ENCODE results near the gene CCDC150.
"Not testable (repeated sequence)": the region's sequence is repeated elsewhere in the genome, so short reads cannot be mapped to it uniquely, and the experiment has no call there.

Gene CCDC150

GRCh38 chr2:196638765-196639164 lies 750 bp upstream of the CCDC150 start:
- DNase-seq, result no peak

- DNase-seq, result no peak
Measured at GRCh38 chr2:196640031-196640548, 575 bp downstream of the CCDC150 start.

- no peak for DNase-seq
Measured at GRCh38 chr2:196649202-196649601, 9.7 kb downstream of the CCDC150 start.

- no peak for DNase-seq
Measured at GRCh38 chr2:196651387-196652094, 12.0 kb downstream of the CCDC150 start.

- no peak for DNase-seq
Measured at GRCh38 chr2:196652869-196653268, 13.4 kb downstream of the CCDC150 start.

GRCh38 chr2:196653843-196654242 lies 14.3 kb downstream of the CCDC150 start:
- no peak for DNase-seq

- no peak for DNase-seq
Measured at GRCh38 chr2:196655761-196656160, 16.2 kb downstream of the CCDC150 start.

- DNase-seq, result no peak
Measured at GRCh38 chr2:196657333-196657732, 17.8 kb downstream of the CCDC150 start.

- no peak for DNase-seq
Measured at GRCh38 chr2:196659844-196660243, 20.3 kb downstream of the CCDC150 start.

- peak; percentile 59 for DNase-seq
Measured at GRCh38 chr2:196660244-196660643, 20.7 kb downstream of the CCDC150 start.

GRCh38 chr2:196670342-196670741 lies 30.8 kb downstream of the CCDC150 start:
- DNase-seq, result no peak

GRCh38 chr2:196675963-196676362 lies 36.4 kb downstream of the CCDC150 start:
- DNase-seq, result no peak

- DNase-seq, result peak; percentile 8
Measured at GRCh38 chr2:196677404-196677803, 37.9 kb downstream of the CCDC150 start.

- no peak for DNase-seq
Measured at GRCh38 chr2:196679368-196679767, 39.9 kb downstream of the CCDC150 start.

GRCh38 chr2:196681510-196681909 lies 42.0 kb downstream of the CCDC150 start:
- DNase-seq, result no peak

GRCh38 chr2:196685792-196686191 lies 46.3 kb downstream of the CCDC150 start:
- no peak for DNase-seq

GRCh38 chr2:196686737-196687136 lies 47.2 kb downstream of the CCDC150 start:
- DNase-seq, result not testable (repeated sequence)

- peak; percentile 75 for DNase-seq
Measured at GRCh38 chr2:196696423-196697079, 57.0 kb downstream of the CCDC150 start.

- no peak for DNase-seq
Measured at GRCh38 chr2:196697825-196698224, 58.3 kb downstream of the CCDC150 start.

GRCh38 chr2:196702641-196703040 lies 63.1 kb downstream of the CCDC150 start:
- DNase-seq, result no peak

- peak; percentile 85 for DNase-seq
Measured at GRCh38 chr2:196703695-196704094, 64.2 kb downstream of the CCDC150 start.

GRCh38 chr2:196710056-196710455 lies 70.5 kb downstream of the CCDC150 start:
- DNase-seq, result not testable (repeated sequence)

GRCh38 chr2:196711625-196712024 lies 72.1 kb downstream of the CCDC150 start:
- DNase-seq, result peak; percentile 55

GRCh38 chr2:196712867-196713266 lies 73.4 kb downstream of the CCDC150 start:
- no peak for DNase-seq
